Esophagus squamous epithelium (tissue), 5 donors: ENCODE data around the gene MCRIP1. TPM values are rescaled to one million over a fixed set of nuclear protein-coding genes. Genes with fewer than 3 reads are reported as not detected.
A peak's percentile ranks its signal among the peaks of the same experiment; 100 is the strongest.

Experiments
- DNase-seq: peaks from one replicate; lab custom pipeline; 2025; lab: John Stamatoyannopoulos, UW
- H3K27ac ChIP-seq, 4 donors: fragments of 200-600 bp; sonication (generic); one replicate each; pipeline ENCODE4 v1.5.1; 2016 to 2019; ENCODE audit warnings: mild to moderate bottlenecking in 1 of 4
- H3K27me3 ChIP-seq, 4 donors: fragments of 200-600 bp; sonication (generic); 1 replicate in 3 of 4; 2 replicates in 1 of 4; pipeline versions ENCODE4 v1.5.1 to v1.6.0; 2017 to 2021; ENCODE audit warnings: antibody characterized with exemption in 1 of 4
- H3K36me3 ChIP-seq, 3 donors: fragments of 200-600 bp; sonication (generic); one replicate each; pipeline ENCODE4 v1.5.1; 2016 to 2019
- H3K4me1 ChIP-seq, 3 donors: fragments of 200-600 bp; sonication (generic); one replicate each; pipeline ENCODE4 v1.5.1; 2017 to 2019
- H3K4me3 ChIP-seq, 4 donors: fragments of 200-600 bp; sonication (generic); 1 replicate in 3 of 4; 2 replicates in 1 of 4; pipeline ENCODE4 v1.5.1; 2016 to 2019; ENCODE audit warnings: mild to moderate bottlenecking in 2 of 4, moderate library complexity in 1 of 4
- H3K9me3 ChIP-seq, 3 donors: fragments of 200-600 bp; sonication (generic); one replicate each; pipeline ENCODE4 v1.5.1; 2016 to 2019
- CTCF ChIP-seq, 6 experiments: fragments of 450-650 bp in 4 of 6; fragments of 200-600 bp in 2 of 6; sonication (generic) in 2 of 6; IDR thresholded peaks; one replicate each; pipeline ENCODE4 v1.5.1; 2016 to 2019; ENCODE audit warnings: antibody characterized with exemption in 6 of 6, mild to moderate bottlenecking in 4 of 6, moderate library complexity in 4 of 6
- POLR2A ChIP-seq, 4 donors: fragments of 450-650 bp; IDR thresholded peaks; one replicate each; pipeline ENCODE4 v1.6.1; 2017; ENCODE audit warnings: antibody characterized with exemption in 4 of 4, mild to moderate bottlenecking in 4 of 4, moderate library complexity in 3 of 4
- WGBS, 2 donors: methylation state at CpG; one replicate each; pipeline ENCODE4 v1.1.5; 2018; 5-methylcytosine and 5-hydroxymethylcytosine counted together
- intact Hi-C: fragments of 100-400 bp; cut with DNase I; formaldehyde crosslinking; loops from one replicate; pipeline ENCODE4 v1.15.0; 2022
- total RNA-seq, 4 donors: library from RNA; depleted of rRNA; stranded (reverse); fragments of >200 nt; gene quantifications; one replicate each; pipeline ENCODE4 v1.1.0, GENCODE V29; 2016
- donor health status: DM: yes; HTN: yes; CAD: no.

The MCRIP1 gene
- total RNA-seq, 4 donors from 2014 or later, result 8.7 to 28.0 (median 13.2) TPM

DNA sequence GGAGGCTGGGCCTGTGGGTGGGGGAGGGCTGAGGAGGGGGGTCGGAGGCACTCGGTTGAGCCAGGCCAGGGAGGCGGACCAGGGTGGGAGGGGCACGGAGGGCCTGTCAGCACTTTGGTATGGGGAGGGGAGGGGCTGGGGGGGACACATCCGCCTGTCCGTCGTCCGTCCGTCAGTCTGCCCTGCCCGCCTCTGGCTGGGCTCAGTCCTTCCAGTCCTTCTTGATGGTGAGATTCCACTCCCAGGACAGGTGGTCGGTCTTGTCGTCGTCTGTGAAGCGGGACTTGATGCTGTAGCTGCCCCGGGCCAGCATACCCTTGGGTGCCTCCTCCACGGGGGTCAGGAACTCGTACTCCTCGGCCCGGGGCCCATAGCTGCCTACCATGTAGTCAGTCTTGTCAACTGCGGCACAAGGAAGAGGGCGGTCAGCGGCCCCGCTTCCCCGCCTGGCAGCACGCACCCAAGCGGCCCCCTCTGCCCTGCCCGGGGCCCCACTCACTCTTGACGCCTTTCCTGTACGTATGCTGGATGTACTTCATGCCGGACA, 35.7 kb upstream of the MCRIP1 start:
- WGBS, 2 donors, result 52% methylated on average over 20 to 22 of the region's 30 CpGs
- peaks cover 11 to 45% (median 22%) of the 10 kb centered on the region in 3 donors for H3K36me3 ChIP-seq
- TF ChIP-seq CTCF (IDR thresholded peaks at IDR 0.05) (no peak), POLR2A (IDR thresholded peaks at IDR 0.05) (no peak)
- no peaks in the 10 kb centered on the region for H3K27me3 ChIP-seq
- H3K4me3 ChIP-seq, result peak overlapping the region in 2 of 4 donors; percentile 82 to 89
- no peak for DNase-seq
- peak overlapping the region; percentile 95 to 100 (median 98) for H3K27ac ChIP-seq
- peaks cover 30 to 89% (median 48%) of the 10 kb centered on the region in 3 donors for H3K4me1 ChIP-seq
- H3K9me3 ChIP-seq, result no peaks in the 10 kb centered on the region
- intact Hi-C loops, result no loop called here

GRCh38 chr17:81867991-81868673, 35.0 kb upstream of the MCRIP1 start:
- no peak for DNase-seq
- WGBS, 2 donors, result 53 to 58% methylated on average over 5 to 6 of the region's 28 CpGs

GRCh38 chr17:81867170-81867990, 34.3 kb upstream of the MCRIP1 start:
- intact Hi-C loops, result no loop called here
- no peak for DNase-seq
- TF ChIP-seq CTCF (IDR thresholded peaks at IDR 0.05) (no peak), POLR2A (IDR thresholded peaks at IDR 0.05) (no peak)
- Histone ChIP-seq H3K9me3 (no peaks in the 10 kb centered on the region), H3K4me3 (no peak overlapping the region), H3K36me3 (peaks cover 11 to 53% (median 22%) of the 10 kb centered on the region in 3 donors), H3K4me1 (peaks cover 30 to 89% (median 47%) of the 10 kb centered on the region in 3 donors), H3K27me3 (no peaks in the 10 kb centered on the region), H3K27ac (peak overlapping the region; percentile 95 to 100 (median 98))
- 20% methylated on average over 1 of the region's 23 CpGs; no CpG with 5 or more reads in 1 of the 2 donors for WGBS, 2 donors

More at GRCh38 chr17:81867991-81868673, 35.0 kb upstream of the MCRIP1 start:
- peak overlapping the region in 1 of 4 donors; percentile 11 for H3K4me3 ChIP-seq
- no peaks in the 10 kb centered on the region for H3K27me3 ChIP-seq
- H3K36me3 ChIP-seq, result peaks cover 11 to 51% (median 22%) of the 10 kb centered on the region in 3 donors
- peaks cover 30 to 89% (median 51%) of the 10 kb centered on the region in 3 donors for H3K4me1 ChIP-seq
- peak overlapping the region; percentile 95 to 100 (median 98) for H3K27ac ChIP-seq
- H3K9me3 ChIP-seq, result no peaks in the 10 kb centered on the region
- no peak for TF ChIP-seq POLR2A (IDR thresholded peaks at IDR 0.05)
- TF ChIP-seq CTCF (IDR thresholded peaks at IDR 0.05), result no peak
- intact Hi-C loops, result no loop called here

- Histone ChIP-seq H3K4me1 (peaks cover 37 to 89% (median 50%) of the 10 kb centered on the region in 3 donors), H3K4me3 (no peak overlapping the region), H3K27ac (peak overlapping the region; percentile 95 to 100 (median 98)), H3K27me3 (no peaks in the 10 kb centered on the region), H3K36me3 (peaks cover 11 to 53% (median 22%) of the 10 kb centered on the region in 3 donors), H3K9me3 (no peaks in the 10 kb centered on the region)
- no peak for TF ChIP-seq POLR2A (IDR thresholded peaks at IDR 0.05)
- no peak for TF ChIP-seq CTCF (IDR thresholded peaks at IDR 0.05)
- no peak for DNase-seq
- intact Hi-C loops, result no loop called here
- 67% methylated on average over 5 to 6 of the region's 18 CpGs for WGBS, 2 donors
These were observed 33.5 kb upstream of the MCRIP1 start for GRCh38 chr17:81866440-81867169.
